HG02885 (cell line): ENCODE data around the gene CNTNAP2.
"Not testable (repeated sequence)": the region's sequence is repeated elsewhere in the genome, so short reads cannot be mapped to it uniquely, and the experiment has no call there.

Experiments
- ATAC-seq: cut with Tn5 transposase; IDR thresholded peaks from one replicate; pipeline ENCODE4 v1.9.1; 2021; ENCODE audit warnings: mild to moderate bottlenecking; ENCODE audit not compliant: unreplicated experiment, poor library complexity

Gene CNTNAP2

GRCh38 chr7:148328906-148329305 lies 2212.3 kb downstream of the CNTNAP2 start:
- ATAC-seq: no peak

GRCh38 chr7:148330124-148330818 lies 2213.7 kb downstream of the CNTNAP2 start:
- no peak for ATAC-seq

DNA sequence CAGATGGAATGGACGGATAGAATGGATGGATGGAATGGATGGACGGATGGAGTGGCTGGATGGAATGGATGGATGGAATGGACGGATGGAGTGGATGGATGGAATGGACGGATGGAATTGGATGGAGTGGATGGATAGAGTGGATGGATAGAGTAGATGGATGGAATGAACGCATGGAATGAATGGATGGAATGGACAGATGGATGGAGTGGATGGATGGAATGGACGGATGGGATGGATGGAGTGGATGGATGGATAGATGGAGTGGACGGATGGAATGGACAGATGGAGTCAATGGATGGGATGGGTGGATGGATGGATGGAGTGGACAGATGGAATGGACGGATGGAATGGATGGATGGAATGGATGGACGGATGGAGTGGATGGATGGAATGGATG lies 2214.2 kb downstream of the CNTNAP2 start:
- no peak for ATAC-seq

GRCh38 chr7:148331456-148331855 lies 2214.9 kb downstream of the CNTNAP2 start:
- ATAC-seq: not testable (repeated sequence)

GRCh38 chr7:148332191-148333186 lies 2215.9 kb downstream of the CNTNAP2 start:
- no peak for ATAC-seq

GRCh38 chr7:148334441-148334956 lies 2217.9 kb downstream of the CNTNAP2 start:
- ATAC-seq: no peak

DNA sequence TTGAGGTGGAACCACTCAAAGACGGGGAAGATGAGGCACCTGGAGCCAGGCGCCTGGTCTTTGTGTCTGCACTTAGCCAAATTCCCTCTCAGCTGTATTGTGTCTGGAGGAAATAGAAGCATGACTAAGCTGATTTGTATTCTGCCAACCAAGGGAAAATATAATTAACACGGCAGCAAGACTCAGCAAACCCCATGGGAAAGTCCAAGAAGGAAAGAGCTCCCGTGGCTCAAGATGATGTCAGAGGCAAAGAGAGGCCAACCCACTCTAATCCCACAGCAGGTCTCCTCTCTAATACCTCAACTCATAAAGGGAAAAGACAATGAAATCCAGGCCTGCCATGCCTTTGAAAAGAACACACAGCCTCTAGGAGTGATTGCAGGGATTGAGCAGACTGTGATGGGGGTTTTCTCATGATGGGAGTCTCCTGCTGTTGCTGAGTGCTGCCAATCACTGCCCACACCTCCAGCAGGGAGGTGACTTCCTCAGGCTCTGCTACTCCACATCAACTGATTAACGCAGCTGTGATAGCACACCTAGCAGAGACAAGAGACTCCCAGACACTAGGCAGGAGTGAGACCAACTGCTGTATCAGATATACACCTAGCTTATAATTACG lies 2218.5 kb downstream of the CNTNAP2 start:
- no peak for ATAC-seq

GRCh38 chr7:148335790-148336189 lies 2219.2 kb downstream of the CNTNAP2 start:
- no peak for ATAC-seq

GRCh38 chr7:148336411-148336810 lies 2219.8 kb downstream of the CNTNAP2 start:
- ATAC-seq: no peak

GRCh38 chr7:148337246-148337965 lies 2220.8 kb downstream of the CNTNAP2 start:
- no peak for ATAC-seq

- no peak for ATAC-seq
These were observed 2221.6 kb downstream of the CNTNAP2 start for GRCh38 chr7:148337995-148338747.

GRCh38 chr7:148340438-148341280 lies 2224.1 kb downstream of the CNTNAP2 start:
- ATAC-seq: no peak

- no peak for ATAC-seq
These were observed 2227.8 kb downstream of the CNTNAP2 start for GRCh38 chr7:148344406-148344805.

GRCh38 chr7:148347981-148348380 lies 2231.4 kb downstream of the CNTNAP2 start:
- no peak for ATAC-seq

GRCh38 chr7:148348466-148348865 lies 2231.9 kb downstream of the CNTNAP2 start:
- ATAC-seq: no peak

DNA sequence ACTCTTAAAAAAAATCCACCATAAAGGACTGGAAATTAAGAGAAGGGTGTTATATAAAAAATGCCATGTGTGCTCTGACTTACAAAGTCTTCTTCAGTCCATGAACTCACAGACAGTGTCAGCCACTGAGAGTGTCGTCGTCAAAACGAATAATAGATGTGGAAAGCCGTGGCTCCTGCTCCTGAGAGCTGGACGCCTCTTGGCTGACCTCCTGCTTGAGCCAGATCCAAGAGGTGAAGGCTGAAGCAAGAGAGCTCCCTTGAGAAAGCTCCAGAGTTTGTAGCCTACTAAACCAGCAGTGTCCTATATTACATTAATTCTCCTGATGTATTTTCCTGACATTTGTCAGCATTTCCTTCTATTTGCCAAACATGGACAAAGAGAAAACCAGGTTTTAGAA lies 2239.7 kb downstream of the CNTNAP2 start:
- no peak for ATAC-seq

DNA sequence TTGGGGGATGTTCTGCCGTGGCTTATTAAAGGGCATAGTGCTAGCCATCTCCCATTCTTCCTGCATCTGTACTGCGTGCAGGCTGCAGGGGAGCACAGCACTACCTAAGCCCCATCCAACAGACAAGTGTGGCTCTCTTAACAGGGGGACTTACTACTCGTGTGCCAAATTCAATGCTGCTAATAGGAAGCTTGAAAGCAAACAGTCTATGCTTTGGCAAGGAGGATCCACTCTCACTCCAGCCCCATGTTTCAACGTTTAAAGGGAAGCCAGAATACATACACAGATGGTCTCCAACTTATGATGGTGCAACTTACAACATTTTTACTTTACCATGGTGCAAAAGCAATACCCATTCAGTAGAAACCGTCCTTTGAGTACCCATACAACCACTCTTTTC lies 2245.9 kb downstream of the CNTNAP2 start:
- no peak for ATAC-seq

DNA sequence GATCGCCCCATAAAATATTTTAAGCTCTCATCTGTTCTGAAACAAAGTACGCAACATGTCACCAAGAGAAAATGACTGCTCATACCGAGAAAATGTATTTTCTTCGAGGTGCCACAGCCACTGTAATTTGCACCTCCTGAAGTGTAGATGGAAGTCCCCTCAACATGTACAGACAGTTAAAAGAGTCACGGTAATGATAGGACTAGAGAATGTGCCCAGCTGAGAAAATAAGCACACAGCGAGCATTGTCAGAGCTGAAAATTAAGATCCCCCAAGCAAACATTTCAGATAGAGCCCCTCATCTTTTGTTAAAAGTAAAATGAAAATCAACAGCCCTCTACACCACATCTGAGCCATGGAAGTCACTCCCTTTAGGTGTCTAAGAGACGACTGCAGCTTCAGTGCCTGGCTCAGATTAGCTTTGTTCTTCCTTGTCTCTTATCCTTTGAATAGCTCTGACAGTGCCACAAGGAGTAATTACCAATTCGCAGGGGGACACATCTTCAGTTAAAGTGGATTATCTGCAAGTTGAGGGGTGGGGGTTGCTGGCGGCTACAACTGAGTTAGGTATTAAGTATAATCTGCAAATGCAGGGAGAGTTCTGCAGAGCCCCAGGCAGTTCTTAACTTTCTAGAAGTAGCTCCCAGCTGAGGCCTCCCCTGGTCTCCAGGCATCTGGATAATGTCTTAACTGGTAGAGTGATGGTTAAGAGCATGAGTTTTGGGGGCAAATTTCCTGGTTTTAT lies 2251.3 kb downstream of the CNTNAP2 start:
- no peak for ATAC-seq
